ENCODE measurements around the gene SPATA33.
"Not testable (repeated sequence)": the region's sequence is repeated elsewhere in the genome, so short reads cannot be mapped to it uniquely, and the experiment has no call there.

GRCh38 chr16:89671565-89671964 is 13.9 kb downstream of the SPATA33 start:
- not testable (repeated sequence) for TF ChIP-seq NFRKB, PKNOX1, ARNT, FOXA1, ZNF384 (IDR thresholded peaks at IDR 0.05)

Measured in HEK293T (cell line).